ENCODE measurements around the gene ALDOA. TPM values are rescaled to one million over a fixed set of nuclear protein-coding genes. Genes with fewer than 3 reads are reported as not detected.
"Not testable (repeated sequence)": the region's sequence is repeated elsewhere in the genome, so short reads cannot be mapped to it uniquely, and the experiment has no call there.

The ALDOA gene
- 754 and 1,788 TPM in 2 replicates for polyA plus RNA-seq (2011; rRNA removed)
- polyA minus RNA-seq (2011; rRNA and poly(A)+ RNA removed) = 1,262 and 1,289 TPM in 2 replicates

DNA sequence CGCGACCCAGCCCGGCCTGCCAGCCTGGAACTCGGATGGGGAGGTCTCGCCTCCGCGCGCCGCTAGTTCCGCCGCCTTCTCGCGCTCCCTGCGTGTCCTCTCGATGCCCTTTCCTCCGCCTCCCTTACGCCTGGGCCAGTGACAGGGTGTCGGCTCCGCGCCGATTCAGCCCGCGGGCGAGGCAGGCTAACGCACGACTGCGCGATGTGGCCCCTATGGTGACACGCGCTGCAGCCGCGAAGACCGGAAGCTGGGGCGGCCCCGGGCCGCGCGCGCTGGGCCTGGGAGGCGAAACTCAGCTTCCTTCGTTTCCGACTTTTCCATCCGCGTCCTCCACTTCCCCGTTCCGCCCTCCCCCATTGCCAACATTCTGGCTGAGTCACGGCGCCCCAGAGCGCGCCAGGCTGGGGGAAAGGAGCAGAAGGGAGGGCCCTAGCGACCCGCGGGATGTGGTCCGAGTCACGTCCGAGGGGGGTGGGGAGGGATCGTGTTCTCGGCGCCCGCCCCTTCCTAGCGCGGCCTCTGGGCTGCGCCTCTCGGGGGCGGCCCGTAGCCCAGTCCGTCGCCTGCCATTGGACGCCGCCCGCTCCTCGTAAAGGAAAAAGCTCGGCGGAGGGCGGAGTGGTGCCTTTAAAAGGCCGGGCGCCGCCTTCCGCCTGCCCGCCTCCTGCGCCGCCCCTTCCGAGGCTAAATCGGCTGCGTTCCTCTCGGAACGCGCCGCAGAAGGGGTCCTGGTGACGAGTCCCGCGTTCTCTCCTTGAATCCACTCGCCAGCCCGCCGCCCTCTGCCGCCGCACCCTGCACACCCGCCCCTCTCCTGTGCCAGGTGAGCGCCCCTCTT lies at the start of gene ALDOA:
ALDOA (plus strand) TSS at position 659 of the 841 bp plus-strand sequence. CDS start 1,138 bp downstream, outside the sequence.
- POLR2A ChIA-PET = interaction anchor here (0.6 to 1.3 kb wide), 10 partner anchors 10 to 1252 kb away, joined by 3 to 33 read pairs (median 4); partner anchors contain the start of gene TBX6

DNA sequence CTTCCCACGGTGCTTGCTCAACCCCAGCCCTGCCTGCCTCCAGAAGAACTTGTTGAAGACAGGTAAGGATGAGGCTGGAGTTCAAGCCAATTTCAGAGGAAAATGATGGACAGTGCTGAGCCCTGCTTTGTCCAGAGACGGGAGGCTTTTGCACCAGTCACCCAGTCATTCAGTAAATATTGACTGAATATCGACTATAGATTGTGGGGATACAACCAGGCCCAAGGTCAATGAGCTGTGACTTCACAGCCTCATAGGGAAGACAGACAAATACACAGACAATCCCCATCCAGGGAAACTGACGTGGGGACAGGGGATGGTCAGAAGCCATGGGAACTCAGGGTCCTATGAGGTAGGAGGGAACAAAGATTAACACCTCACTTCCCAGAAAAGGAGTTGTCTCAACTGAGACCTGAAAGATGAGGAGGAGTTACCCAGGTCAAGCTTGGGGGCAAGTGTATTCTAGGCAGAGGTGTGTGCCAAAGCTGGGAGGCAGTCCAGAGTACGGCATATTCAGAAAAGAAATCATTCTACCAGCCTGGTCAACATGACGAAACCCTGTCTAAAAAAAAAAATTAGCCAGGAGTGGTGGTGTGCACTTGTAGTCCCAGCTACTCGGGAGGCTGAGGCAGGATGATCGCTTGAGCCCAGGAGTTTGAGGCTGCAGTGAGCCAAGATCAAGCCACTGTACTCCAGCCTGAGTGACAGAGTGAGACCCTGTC lies 48.8 kb upstream of the ALDOA start:
- DNase-seq (ENCODE audit: low read depth) = no peak
- CTCF ChIA-PET = interaction anchor here (0.7 to 1.7 kb wide), 4 partner anchors 12 to 209 kb away, joined by 3 to 4 read pairs (median 4); no protein-coding TSS in a partner anchor
- POLR2A ChIA-PET = no interaction called here

More for the DNA sequence above, at the start of gene ALDOA:
- Histone ChIP-seq H3K4me3 (ENCODE audit: low read depth, low read length) (peak within 1 kb of the TSS; percentile 99), H3K36me3 (ENCODE audit: control insufficient read depth, insufficient read depth, low read length) (peaks cover 33% of the 10 kb centered on the region), H3K27me3 (ENCODE audit: control insufficient read depth, insufficient read depth, low read length) (no peaks in the 10 kb centered on the region)
- CTCF ChIA-PET = interaction anchor here (1.1 to 2.0 kb wide), 6 partner anchors 8 to 253 kb away, joined by 3 to 10 read pairs (median 4); partner anchors contain the start of genes PRRT2 and TBX6
- TF ChIP-seq, protein P1, sequence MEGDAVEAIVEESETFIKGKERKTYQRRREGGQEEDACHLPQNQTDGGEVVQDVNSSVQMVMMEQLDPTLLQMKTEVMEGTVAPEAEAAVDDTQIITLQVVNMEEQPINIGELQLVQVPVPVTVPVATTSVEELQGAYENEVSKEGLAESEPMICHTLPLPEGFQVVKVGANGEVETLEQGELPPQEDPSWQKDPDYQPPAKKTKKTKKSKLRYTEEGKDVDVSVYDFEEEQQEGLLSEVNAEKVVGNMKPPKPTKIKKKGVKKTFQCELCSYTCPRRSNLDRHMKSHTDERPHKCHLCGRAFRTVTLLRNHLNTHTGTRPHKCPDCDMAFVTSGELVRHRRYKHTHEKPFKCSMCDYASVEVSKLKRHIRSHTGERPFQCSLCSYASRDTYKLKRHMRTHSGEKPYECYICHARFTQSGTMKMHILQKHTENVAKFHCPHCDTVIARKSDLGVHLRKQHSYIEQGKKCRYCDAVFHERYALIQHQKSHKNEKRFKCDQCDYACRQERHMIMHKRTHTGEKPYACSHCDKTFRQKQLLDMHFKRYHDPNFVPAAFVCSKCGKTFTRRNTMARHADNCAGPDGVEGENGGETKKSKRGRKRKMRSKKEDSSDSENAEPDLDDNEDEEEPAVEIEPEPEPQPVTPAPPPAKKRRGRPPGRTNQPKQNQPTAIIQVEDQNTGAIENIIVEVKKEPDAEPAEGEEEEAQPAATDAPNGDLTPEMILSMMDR (IDR thresholded peaks at IDR 0.05; ENCODE audit: insufficient read depth, low read depth, low read length) = no peak
- DNase-seq (ENCODE audit: low read depth) = peak; percentile 92

DNA sequence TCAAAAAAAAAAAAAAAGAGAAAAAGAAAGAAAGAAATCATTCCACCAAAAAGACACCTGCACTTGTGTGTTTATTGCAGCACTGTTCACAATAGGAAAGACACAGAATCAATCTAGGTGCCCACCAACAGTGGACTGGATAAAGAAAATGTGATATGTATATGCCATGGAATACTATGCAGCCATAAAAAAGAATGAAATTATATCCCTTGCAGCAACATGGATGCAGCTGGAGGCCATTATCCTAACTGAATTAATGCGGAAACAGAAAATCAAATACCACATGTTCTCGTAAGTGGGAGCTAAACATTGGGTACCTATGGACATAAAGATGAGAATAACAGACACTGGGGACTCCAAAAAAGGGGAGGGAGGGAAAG lies 48.3 kb upstream of the ALDOA start:
- DNase-seq (ENCODE audit: low read depth) = no peak
- no peaks in the 10 kb centered on the region for H3K27me3 ChIP-seq (ENCODE audit: control insufficient read depth, insufficient read depth, low read length)
- H3K36me3 ChIP-seq (ENCODE audit: control insufficient read depth, insufficient read depth, low read length) = no peaks in the 10 kb centered on the region
- TF ChIP-seq, protein P1 (IDR thresholded peaks at IDR 0.05; ENCODE audit: insufficient read depth, low read depth, low read length) = no peak
- no peak overlapping the region for H3K4me3 ChIP-seq (ENCODE audit: low read depth, low read length)
- ChIA-PET CTCF (interaction anchor here (0.9 to 1.7 kb wide), 3 partner anchors 11 to 155 kb away, joined by 3 to 4 read pairs (median 4); no protein-coding TSS in a partner anchor), POLR2A (no interaction called here)

More for the DNA sequence above, 48.8 kb upstream of the ALDOA start:
- Histone ChIP-seq H3K36me3 (ENCODE audit: control insufficient read depth, insufficient read depth, low read length) (no peaks in the 10 kb centered on the region), H3K27me3 (ENCODE audit: control insufficient read depth, insufficient read depth, low read length) (no peaks in the 10 kb centered on the region), H3K4me3 (ENCODE audit: low read depth, low read length) (no peak overlapping the region)
- TF ChIP-seq, protein P1 (IDR thresholded peaks at IDR 0.05; ENCODE audit: insufficient read depth, low read depth, low read length) = no peak

DNA sequence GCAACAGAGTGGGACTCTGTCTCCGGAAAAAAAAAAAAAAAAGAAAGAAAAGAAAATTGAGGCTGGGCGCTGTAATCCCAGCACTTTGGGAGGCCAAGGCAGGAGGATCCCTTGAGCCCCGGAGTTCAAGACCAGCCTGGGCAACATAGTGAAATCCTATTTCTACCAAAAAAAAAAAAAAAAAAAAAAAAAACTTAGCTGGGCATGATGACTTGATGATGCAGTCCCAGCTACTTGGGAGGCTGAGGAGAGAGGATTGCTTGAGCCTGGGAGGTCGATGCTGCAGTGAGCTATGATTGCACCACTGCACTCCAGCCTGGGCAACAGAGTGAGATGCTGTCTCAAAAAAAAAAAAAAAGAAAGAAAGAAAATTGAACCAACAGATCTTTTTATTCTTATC lies 47.6 kb upstream of the ALDOA start:
- POLR2A ChIA-PET; DNase-seq (ENCODE audit: low read depth); H3K4me3 ChIP-seq (ENCODE audit: low read depth, low read length); H3K36me3 ChIP-seq (ENCODE audit: control insufficient read depth, insufficient read depth, low read length); H3K27me3 ChIP-seq (ENCODE audit: control insufficient read depth, insufficient read depth, low read length): not testable (repeated sequence)
- CTCF ChIA-PET = interaction anchor here (0.9 to 1.8 kb wide), 4 partner anchors 10 to 156 kb away, joined by 3 to 6 read pairs (median 4); no protein-coding TSS in a partner anchor

DNA sequence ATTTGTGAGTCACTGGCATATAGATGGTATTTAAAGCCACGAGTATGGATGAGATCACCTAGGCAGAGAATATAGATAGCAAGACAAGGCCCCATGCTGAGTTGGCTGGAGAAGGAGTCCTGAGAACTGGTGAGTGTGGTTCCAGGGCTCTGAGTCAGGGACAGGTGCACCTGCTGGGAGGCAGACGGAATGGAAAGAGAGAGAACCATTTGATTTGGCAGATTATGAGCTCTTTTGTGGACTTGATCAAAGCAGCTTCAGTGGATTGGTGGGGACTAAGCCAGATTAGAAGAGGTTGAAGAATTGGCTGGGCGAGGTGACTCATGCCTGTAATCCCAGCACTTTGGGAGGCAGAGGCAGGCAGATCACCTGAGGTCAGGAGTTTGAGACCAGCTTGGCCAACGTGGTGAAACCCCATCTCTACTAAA lies 46.8 kb upstream of the ALDOA start:
- Histone ChIP-seq H3K36me3 (ENCODE audit: control insufficient read depth, insufficient read depth, low read length) (no peaks in the 10 kb centered on the region), H3K27me3 (ENCODE audit: control insufficient read depth, insufficient read depth, low read length) (peaks cover 2% of the 10 kb centered on the region; the same call in 1 of the 2 replicates), H3K4me3 (ENCODE audit: low read depth, low read length) (no peak overlapping the region)
- ChIA-PET CTCF (interaction anchor here (1.2 to 1.8 kb wide), 2 partner anchors 13 to 14 kb away, joined by 3 to 6 read pairs; no protein-coding TSS in a partner anchor), POLR2A (no interaction called here)
- no peak for DNase-seq (ENCODE audit: low read depth)
- TF ChIP-seq, protein P1 (IDR thresholded peaks at IDR 0.05; ENCODE audit: insufficient read depth, low read depth, low read length) = no peak
